IMR-90 (cell line): ENCODE data around the gene GJB5. TPM values are rescaled to one million over a fixed set of nuclear protein-coding genes. Genes with fewer than 3 reads are reported as not detected.

ENCODE experiments used
- ATAC-seq: fragments of 200-7000 bp; cut with Tn5 transposase; 2 replicates; pipeline ENCODE4 v1.9.1; 2020; ENCODE audit warnings: low read depth, mild to moderate bottlenecking, moderate library complexity
- BruUV-seq: library from RNA; stranded (reverse); fragments of 400-500 nt; replicated peaks from 2 replicates; lab custom pipeline; 2021; lab: Mats Ljungman, UMichigan
- CTCF ChIA-PET: fragments of 300-600 bp; formaldehyde crosslinking; extraction: SDS; loops from one replicate; lab custom pipeline; 2021; ENCODE audit warnings: antibody characterized with exemption; lab: Yijun Ruan, JAX
- POLR2A ChIA-PET: fragments of 300-600 bp; sonication (Branson Sonifier 250); formaldehyde crosslinking; loops from one replicate; lab custom pipeline; 2022; ENCODE audit warnings: antibody characterized with exemption; ENCODE audit not compliant: unreplicated experiment; lab: Charles Lee
- DNase-seq: peaks from one replicate; pipeline ENCODE4 v3.0.0; 2013
- H2AFZ ChIP-seq: replicated peaks from 2 replicates; pipeline ENCODE3; 2013; ENCODE audit warnings: low read length, mild to moderate bottlenecking; ENCODE audit not compliant: poor library complexity
- H2AK5ac ChIP-seq: 2 replicates; pipeline ENCODE4 v1.6.1; 2013; ENCODE audit warnings: low read depth, low read length, inconsistent platforms
- H2AK9ac ChIP-seq: replicated peaks from 2 replicates; pipeline ENCODE3; 2013; ENCODE audit warnings: mild to moderate bottlenecking, low read depth, low read length, moderate library complexity; ENCODE audit not compliant: poor library complexity
- H2BK120ac ChIP-seq: 2 replicates; pipeline ENCODE4 v1.6.1; 2013; ENCODE audit warnings: low read depth, low read length, inconsistent platforms
- H2BK15ac ChIP-seq: 3 replicates; pipeline ENCODE4 v1.6.1; 2013; ENCODE audit warnings: low read depth, low read length, inconsistent platforms
- H2BK20ac ChIP-seq: 2 replicates; pipeline ENCODE4 v1.6.1; 2013; ENCODE audit warnings: low read depth, mild to moderate bottlenecking, inconsistent platforms, low read length, moderate library complexity
- H2BK5ac ChIP-seq: 2 replicates; pipeline ENCODE4 v1.6.1; 2013; ENCODE audit warnings: mild to moderate bottlenecking, low read depth, low read length, inconsistent platforms; ENCODE audit not compliant: poor library complexity, severe bottlenecking
- H3K14ac ChIP-seq: replicated peaks from 2 replicates; pipeline ENCODE4 v1.6.1; 2013; ENCODE audit warnings: low read depth, low read length, inconsistent platforms
- H3K18ac ChIP-seq: 2 replicates; pipeline ENCODE4 v1.6.1; 2013; ENCODE audit warnings: low read depth, low read length, control low read depth
- H3K23ac ChIP-seq: 2 replicates; pipeline ENCODE4 v1.6.1; 2013; ENCODE audit warnings: low read depth, low read length, inconsistent platforms
- H3K27ac ChIP-seq: 2 replicates; pipeline ENCODE4 v1.5.1; 2013; ENCODE audit warnings: mild to moderate bottlenecking, control low read depth, low read length; ENCODE audit not compliant: insufficient read depth
- H3K27me3 ChIP-seq: 2 replicates; pipeline ENCODE4 v1.6.1; 2013; ENCODE audit warnings: low read length; ENCODE audit not compliant: control insufficient read depth, insufficient read depth
- H3K36me3 ChIP-seq: 2 replicates; pipeline ENCODE4 v1.6.1; 2013; ENCODE audit warnings: low read length, mixed read lengths; ENCODE audit not compliant: control insufficient read depth, insufficient read depth
- H3K4ac ChIP-seq: 2 replicates; pipeline ENCODE4 v1.6.1; 2013; ENCODE audit warnings: low read depth, low read length, inconsistent platforms
- H3K4me1 ChIP-seq: 2 replicates; pipeline ENCODE4 v1.6.1; 2013; ENCODE audit warnings: low read length, mixed read lengths; ENCODE audit not compliant: control insufficient read depth, insufficient read depth
- H3K4me2 ChIP-seq: 2 replicates; pipeline ENCODE4 v1.6.1; 2013; ENCODE audit warnings: low read depth, mild to moderate bottlenecking, control low read depth, low read length, moderate library complexity
- H3K4me3 ChIP-seq: 2 replicates; pipeline ENCODE4 v1.5.1; 2013; ENCODE audit warnings: low read depth, mild to moderate bottlenecking, control low read depth, low read length, moderate library complexity; ENCODE audit not compliant: insufficient read depth
- H3K56ac ChIP-seq: 2 replicates; pipeline ENCODE4 v1.6.1; 2013; ENCODE audit warnings: low read length, inconsistent platforms; ENCODE audit not compliant: insufficient read depth; ENCODE audit errors: extremely low read depth
- H3K79me1 ChIP-seq, 2 experiments: 2 replicates each; pipeline ENCODE4 v1.6.1; 2013; ENCODE audit warnings: low read length in 2 of 2, inconsistent platforms in 1 of 2, low read depth in 1 of 2
- H3K9ac ChIP-seq: 2 replicates; pipeline ENCODE4 v1.6.1; 2013; ENCODE audit warnings: low read depth, low read length, control low read depth
- H3K9me1 ChIP-seq: 2 replicates; pipeline ENCODE4 v1.6.1; 2013; ENCODE audit warnings: low read length, inconsistent platforms; ENCODE audit not compliant: insufficient read depth
- H3K9me3 ChIP-seq: 2 replicates; pipeline ENCODE4 v1.6.1; 2013; ENCODE audit warnings: low read length; ENCODE audit not compliant: control insufficient read depth, insufficient read depth
- H4K20me1 ChIP-seq: 2 replicates; pipeline ENCODE4 v1.6.1; 2013; ENCODE audit warnings: low read length, inconsistent platforms; ENCODE audit not compliant: insufficient read depth
- H4K5ac ChIP-seq: 2 replicates; pipeline ENCODE4 v1.6.1; 2013; ENCODE audit warnings: mild to moderate bottlenecking, low read depth, low read length, control low read depth
- H4K8ac ChIP-seq, 2 experiments: 2 replicates each; pipeline ENCODE4 v1.6.1; 2013; ENCODE audit warnings: low read depth in 2 of 2, low read length in 2 of 2, control low read depth in 1 of 2, inconsistent platforms in 1 of 2
- H4K91ac ChIP-seq: 2 replicates; pipeline ENCODE4 v1.6.1; 2013; ENCODE audit warnings: low read depth, low read length, inconsistent platforms; ENCODE audit not compliant: insufficient read depth
- MAZ ChIP-seq: IDR thresholded peaks from 2 replicates; pipeline ENCODE4 v1.6.1; 2012; ENCODE audit warnings: low read depth, mild to moderate bottlenecking, low read length, improper control_type of control experiment, moderate library complexity, borderline replicate concordance
- POLR2A ChIP-seq: IDR thresholded peaks from 2 replicates; pipeline ENCODE4 v1.6.1; 2012; ENCODE audit warnings: mild to moderate bottlenecking, low read depth, low read length
- WGBS, 2 experiments: methylation state at CpG; one replicate each; pipeline versions ENCODE4 v1.1.5 to v1.1.7; 2013; ENCODE audit warnings: missing lambda C conversion rate in 2 of 2; ENCODE audit not compliant: insufficient read length in 1 of 2; ENCODE audit errors: extremely low coverage in 2 of 2; 5-methylcytosine and 5-hydroxymethylcytosine counted together
- dilution Hi-C: fragments of 300-500 bp; cut with HindIII; formaldehyde crosslinking; loops from one replicate; pipeline ENCODE4 v1.14.3; 2018; ENCODE audit warnings: low sequenced_read_pairs; ENCODE audit not compliant: unreplicated experiment
- in situ Hi-C: fragments of 300-500 bp; cut with MboI; formaldehyde crosslinking; loops from 3 replicates; pipeline ENCODE4 v1.14.3; 2019; ENCODE audit warnings: low sequenced_read_pairs, inconsistent platforms, mixed read lengths
- intact Hi-C: fragments of 100-400 bp; cut with micrococcal nuclease; formaldehyde crosslinking; loops from 2 replicates; pipeline ENCODE4 v1.10.0; 2022
- polyA plus RNA-seq, 3 experiments: library from polyadenylated mRNA; depleted of rRNA; stranded (reverse); fragments of >200 nt; gene quantifications; 2 replicates each; pipeline ENCODE4 v1.2.3, GENCODE V29; 2012; ENCODE audit warnings: low replicate concordance in 1 of 3
- total RNA-seq: library from RNA; depleted of rRNA; stranded (reverse); fragments of >200 nt; gene quantifications from 2 replicates; pipeline ENCODE4 v1.2.3, GENCODE V29; 2012

The GJB5 gene
- total and polyA plus RNA-seq, 2 of the 4 experiments (the other 2 are of a cell fraction), result 0.10 TPM; not detected in 1

- H3K27ac ChIP-seq, result no peak overlapping the region
- no peaks in the 10 kb centered on the region; the same call in 1 of the 2 replicates for H3K27me3 ChIP-seq
- no peak overlapping the region for H4K91ac ChIP-seq
- H2BK5ac ChIP-seq, result no peak overlapping the region
- H3K79me1 ChIP-seq, result no peaks in the 10 kb centered on the region
- no peak overlapping the region for H3K18ac ChIP-seq
- in situ Hi-C loops, result no loop called here
- no peak overlapping the region for H3K4ac ChIP-seq
- no peaks in the 10 kb centered on the region for H3K9me3 ChIP-seq
- H3K9ac ChIP-seq, result no peak overlapping the region
- dilution Hi-C loops, result no loop called here
- no peak overlapping the region for H2BK120ac ChIP-seq
- H4K5ac ChIP-seq, result no peak overlapping the region
- H4K20me1 ChIP-seq, result no peaks in the 10 kb centered on the region
- H2AK5ac ChIP-seq, result no peak overlapping the region
- H3K23ac ChIP-seq, result no peak overlapping the region
- no TSS peak for BruUV-seq
- no peak overlapping the region for H2BK15ac ChIP-seq
- ChIA-PET POLR2A (no interaction called here), CTCF (interaction anchor here (1.3 kb wide), 1 partner anchor 13 kb away, joined by 3 read pairs; no protein-coding TSS in a partner anchor)
- no peak overlapping the region for H3K14ac ChIP-seq
- no peak overlapping the region for H3K4me2 ChIP-seq
- no peak overlapping the region for H2AK9ac ChIP-seq
- no peak overlapping the region for H4K8ac ChIP-seq
- ATAC-seq (no peak), DNase-seq (no peak)
- 100% methylated on average over 2 of the region's 6 CpGs; no CpG with 5 or more reads in 1 of the 2 experiments for WGBS, 2 experiments
- H2BK20ac ChIP-seq, result no peak overlapping the region
- intact Hi-C loops, result no loop called here
- no peak overlapping the region for H3K4me3 ChIP-seq
- H2AFZ ChIP-seq, result no peak overlapping the region
- TF ChIP-seq MAZ (no peak), POLR2A (no peak)
- H3K9me1 ChIP-seq, result no peaks in the 10 kb centered on the region
- H3K4me1 ChIP-seq, result no peaks in the 10 kb centered on the region
- H3K56ac ChIP-seq, result no peak overlapping the region
- H3K36me3 ChIP-seq, result no peaks in the 10 kb centered on the region
Observed at GRCh38 chr1:34755961-34756360, 1.1 kb downstream of the GJB5 start.
